Measurements from ENCODE around the gene ZC3H18.

GRCh38 chr16:88569614-88569984 lies 604 bp upstream of the ZC3H18 start:
- TF ChIP-seq POLR2A (IDR thresholded peaks at IDR 0.05; ENCODE audit: borderline replicate concordance, extremely low read depth, insufficient read depth, insufficient read length) (no peak), POLR2AphosphoS5 (IDR thresholded peaks at IDR 0.05; ENCODE audit: low read depth, low read length) (no peak), REST (IDR thresholded peaks at IDR 0.05; ENCODE audit: low read depth) (no peak), CTCF (IDR thresholded peaks at IDR 0.05 in 2 of 3, conservative IDR thresholded peaks at IDR 0.05 in 1 of 3; ENCODE audit: borderline replicate concordance in 1 of 3, insufficient read depth in 1 of 3, low read depth in 2 of 3, low read length in 2 of 3) (no peak), EZH2 (IDR thresholded peaks at IDR 0.05) (no peak), FOSL1 (IDR thresholded peaks at IDR 0.05; ENCODE audit: low read depth) (no peak), TCF7L2 (IDR thresholded peaks at IDR 0.05; ENCODE audit: borderline replicate concordance, extremely low read depth, insufficient read depth, insufficient read length) (no peak), SP1 (IDR thresholded peaks at IDR 0.05; ENCODE audit: low read depth) (no peak), ZFX (IDR thresholded peaks at IDR 0.05) (no peak)
